GM18519 (cell line): ENCODE measurements around the gene ST6GALNAC1.

Experiments
- ATAC-seq: cut with Tn5 transposase; IDR thresholded peaks from one replicate; pipeline ENCODE4 v1.9.1; 2021; ENCODE audit warnings: mild to moderate bottlenecking, moderate library complexity; ENCODE audit not compliant: unreplicated experiment, low FRiP score

ST6GALNAC1 gene, protein sequence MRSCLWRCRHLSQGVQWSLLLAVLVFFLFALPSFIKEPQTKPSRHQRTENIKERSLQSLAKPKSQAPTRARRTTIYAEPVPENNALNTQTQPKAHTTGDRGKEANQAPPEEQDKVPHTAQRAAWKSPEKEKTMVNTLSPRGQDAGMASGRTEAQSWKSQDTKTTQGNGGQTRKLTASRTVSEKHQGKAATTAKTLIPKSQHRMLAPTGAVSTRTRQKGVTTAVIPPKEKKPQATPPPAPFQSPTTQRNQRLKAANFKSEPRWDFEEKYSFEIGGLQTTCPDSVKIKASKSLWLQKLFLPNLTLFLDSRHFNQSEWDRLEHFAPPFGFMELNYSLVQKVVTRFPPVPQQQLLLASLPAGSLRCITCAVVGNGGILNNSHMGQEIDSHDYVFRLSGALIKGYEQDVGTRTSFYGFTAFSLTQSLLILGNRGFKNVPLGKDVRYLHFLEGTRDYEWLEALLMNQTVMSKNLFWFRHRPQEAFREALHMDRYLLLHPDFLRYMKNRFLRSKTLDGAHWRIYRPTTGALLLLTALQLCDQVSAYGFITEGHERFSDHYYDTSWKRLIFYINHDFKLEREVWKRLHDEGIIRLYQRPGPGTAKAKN

DNA sequence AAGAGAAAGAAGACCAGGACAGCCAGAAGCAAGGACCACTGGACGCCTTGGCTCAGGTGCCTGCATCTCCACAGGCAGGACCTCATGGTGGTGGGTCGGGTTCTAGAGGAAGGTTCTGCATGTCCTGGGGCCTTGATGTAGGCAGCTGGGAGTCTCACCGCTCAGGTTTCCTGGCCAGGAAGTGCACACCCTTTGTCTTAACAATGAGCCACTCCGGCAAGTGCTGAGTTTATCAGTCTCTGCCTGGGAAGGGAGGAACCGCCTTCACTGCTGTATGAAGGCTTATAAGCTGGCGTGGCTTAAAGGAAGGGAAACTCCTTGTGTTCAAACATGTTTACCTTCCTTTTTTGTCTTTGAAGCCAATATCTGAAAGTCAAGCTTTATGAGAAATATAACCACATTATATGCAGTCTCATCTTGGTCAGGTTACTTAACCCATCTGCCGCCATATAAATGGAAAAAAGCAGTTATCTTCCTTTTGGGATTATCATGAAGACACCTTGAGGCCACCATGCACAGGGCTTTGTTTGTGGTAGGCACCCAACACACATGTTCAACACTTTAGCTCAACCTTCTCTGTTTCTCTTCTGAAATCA is at the start of gene ST6GALNAC1:
TSS of gene ST6GALNAC1 (minus strand) at position 205 of the 596 bp plus-strand sequence. CDS start at position 86, 119 bp downstream.
- no peak for ATAC-seq

DNA sequence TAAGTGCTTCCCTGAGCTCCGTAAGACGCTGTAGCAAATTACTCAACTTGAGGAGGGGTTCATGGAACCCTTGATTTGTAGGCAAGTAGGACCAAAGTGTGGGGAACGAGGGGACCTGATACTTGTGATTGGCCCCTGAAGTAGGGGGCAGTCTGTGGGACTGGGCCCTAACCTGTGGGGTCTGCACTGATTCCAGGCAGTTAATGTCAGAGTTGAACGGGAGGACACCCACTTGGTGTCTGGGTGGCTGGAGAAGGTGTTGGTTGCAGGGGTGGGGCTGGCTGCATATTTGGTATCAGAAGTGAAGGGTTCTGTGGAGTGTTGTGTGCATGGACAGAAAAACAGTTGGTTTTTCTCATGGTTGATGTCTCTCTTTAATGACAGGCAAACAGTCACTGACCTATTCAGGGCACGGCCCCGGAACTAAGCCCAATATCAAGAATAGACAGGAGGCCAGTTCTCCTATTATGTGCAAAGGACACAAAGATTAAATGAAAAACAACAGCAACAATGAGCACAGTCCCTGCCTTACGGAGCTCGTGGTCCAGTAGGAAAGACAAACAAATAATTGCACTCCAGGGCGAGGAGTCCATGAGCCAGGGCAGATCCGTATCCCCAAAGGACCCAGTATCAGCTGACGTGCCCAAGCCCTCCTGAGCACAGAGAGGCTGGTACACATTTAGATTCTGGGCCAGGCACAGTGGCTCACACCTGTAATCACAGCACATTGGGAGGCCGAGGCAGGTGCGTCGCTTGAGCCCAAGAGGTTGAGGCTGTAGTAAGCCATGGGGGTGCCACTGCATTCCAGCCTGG is 48.0 kb upstream of the ST6GALNAC1 start:
- ATAC-seq, result no peak

GRCh38 chr17:76690596-76691280 is 47.2 kb upstream of the ST6GALNAC1 start:
- ATAC-seq, result no peak

DNA sequence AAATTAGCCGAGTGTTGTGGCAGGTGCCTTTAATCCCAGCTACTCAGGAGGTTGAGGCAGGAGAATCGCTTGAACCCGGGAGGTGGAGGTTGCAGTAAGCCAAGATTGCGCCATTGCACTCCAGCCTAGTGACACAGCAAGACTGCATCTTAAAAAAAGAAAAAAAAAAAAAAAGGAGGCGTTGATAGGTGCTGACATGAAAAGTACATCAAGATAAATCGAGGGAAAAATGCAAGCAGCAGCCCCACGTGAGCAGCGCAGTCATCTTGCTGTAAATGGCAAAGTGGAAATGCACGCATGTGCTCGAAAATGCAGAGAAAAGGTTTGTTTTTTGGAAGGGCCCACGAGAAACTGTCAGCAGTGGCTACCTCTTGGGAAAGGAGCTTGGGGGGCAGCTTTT is 46.3 kb upstream of the ST6GALNAC1 start:
- ATAC-seq, result no peak

- ATAC-seq, result no peak
Observed at GRCh38 chr17:76688165-76688622, 44.6 kb upstream of the ST6GALNAC1 start.

GRCh38 chr17:76687298-76688164 is 44.0 kb upstream of the ST6GALNAC1 start:
- ATAC-seq, result no peak

DNA sequence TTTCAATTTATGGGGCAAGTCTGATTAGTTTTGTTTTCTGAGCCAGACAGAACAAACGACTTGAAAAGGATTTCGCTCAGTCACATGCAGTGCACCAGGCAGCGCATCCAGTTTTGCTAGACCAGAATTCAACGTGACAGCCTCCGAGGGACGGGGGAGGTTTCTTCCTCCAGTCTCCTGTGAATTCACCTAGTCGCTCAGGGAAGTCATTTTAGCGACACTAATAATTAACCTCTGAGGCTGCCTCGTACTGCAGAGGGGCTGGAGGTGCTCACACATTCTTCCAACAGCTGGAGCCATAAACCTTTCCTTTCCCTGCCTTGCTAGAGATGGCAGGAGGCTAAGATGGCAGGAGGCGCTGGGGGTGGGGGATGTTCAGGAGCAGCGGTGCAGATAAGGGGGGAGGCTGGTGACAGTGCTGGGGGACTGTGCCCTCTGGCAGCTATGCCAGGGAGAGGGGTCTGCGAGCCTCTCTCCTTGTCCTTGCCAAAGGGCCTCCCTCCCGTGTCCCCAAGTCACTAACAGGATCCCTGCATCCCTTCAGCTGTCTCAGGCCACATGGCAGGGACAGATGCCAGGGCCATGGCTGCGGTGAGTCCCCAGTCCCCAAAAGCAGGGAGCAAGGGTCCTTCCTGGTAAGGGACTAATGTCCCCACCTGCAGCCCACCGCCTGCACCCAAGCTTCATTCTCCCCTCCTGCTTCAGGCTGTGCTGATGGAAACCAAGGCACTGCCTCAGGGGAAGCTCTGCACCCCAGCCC is 43.2 kb upstream of the ST6GALNAC1 start:
- no peak for ATAC-seq

DNA sequence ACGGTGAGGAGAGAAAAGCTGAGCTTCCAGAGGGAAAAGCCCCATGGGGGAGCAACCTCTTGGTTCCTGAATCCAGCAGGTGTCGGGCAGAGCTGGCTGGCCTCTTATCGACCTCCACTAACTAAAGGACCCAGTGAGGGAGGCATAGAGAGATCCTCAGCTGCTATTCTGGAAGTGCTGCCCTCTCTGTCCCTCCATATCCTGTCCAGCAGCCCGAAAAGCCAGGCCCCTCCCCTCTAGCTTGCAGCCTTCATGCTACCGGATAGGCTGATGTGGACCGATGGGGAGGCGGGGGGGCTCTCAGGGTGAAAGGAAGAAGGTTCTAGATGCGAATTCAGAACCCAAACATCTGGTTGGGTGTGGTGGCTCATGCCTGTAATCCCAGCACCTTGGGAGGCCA is 42.3 kb upstream of the ST6GALNAC1 start:
- no peak for ATAC-seq

GRCh38 chr17:76685366-76685765 is 41.8 kb upstream of the ST6GALNAC1 start:
- no peak for ATAC-seq

DNA sequence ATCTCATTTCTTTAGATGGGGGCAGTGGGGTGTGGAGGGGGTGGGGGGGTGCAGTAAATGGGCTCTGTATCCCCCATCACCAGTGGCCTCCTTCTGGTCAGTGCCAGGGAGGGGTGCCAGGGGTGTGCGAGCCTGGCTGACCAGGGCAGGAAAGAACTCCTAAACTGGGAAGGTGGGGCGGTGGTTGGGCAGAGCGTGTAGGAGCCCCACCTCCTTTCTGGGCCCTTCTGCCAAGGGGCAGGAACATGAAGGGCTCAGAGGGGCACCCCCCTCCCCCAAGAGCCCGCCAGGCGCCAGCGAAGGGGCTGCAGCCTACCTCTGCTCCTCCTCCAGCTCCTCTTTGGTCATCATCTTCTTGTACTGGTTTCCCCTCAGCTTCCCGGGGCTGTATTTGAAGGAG is 41.2 kb upstream of the ST6GALNAC1 start:
- ATAC-seq, result no peak

DNA sequence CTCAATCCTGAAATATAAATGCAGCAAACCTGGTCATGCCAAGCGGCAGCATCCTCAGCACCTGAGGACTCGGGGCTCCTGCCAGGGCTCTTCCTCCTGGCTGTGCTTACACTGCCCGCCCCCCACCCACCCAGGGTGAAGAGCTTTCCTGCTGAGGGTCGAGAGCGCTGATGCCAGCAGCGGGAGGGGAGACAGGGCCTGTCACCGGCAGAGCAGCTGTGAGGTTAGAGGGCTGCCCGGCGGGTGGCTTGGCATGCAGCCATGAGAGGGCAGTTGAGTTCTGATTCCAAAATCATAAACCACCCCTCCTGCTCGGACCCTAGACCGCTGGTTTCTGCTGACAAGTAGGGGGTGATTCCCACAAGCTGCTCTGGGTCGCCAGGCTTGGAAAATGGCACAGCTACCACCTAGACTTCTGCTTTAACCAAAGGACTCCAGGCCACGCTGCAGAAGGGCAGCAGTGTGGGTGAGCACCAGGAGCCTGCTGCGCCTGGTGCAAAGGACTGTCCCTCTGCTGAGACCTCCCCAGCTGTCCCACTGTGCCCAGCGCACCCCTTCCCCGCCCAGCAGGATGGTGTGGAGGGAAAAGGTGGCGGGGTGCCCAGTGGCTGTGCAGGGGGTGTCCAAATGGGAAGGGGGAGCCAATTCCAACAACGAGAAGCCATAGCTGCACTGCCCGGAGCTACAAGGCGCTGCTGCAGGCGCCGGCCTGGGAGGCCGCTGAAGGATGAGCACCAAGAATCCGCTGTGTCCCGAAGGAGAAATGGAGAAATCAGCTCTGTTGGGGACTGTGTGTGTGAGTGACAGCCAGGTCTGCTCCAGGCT is 40.6 kb upstream of the ST6GALNAC1 start:
- ATAC-seq, result no peak

DNA sequence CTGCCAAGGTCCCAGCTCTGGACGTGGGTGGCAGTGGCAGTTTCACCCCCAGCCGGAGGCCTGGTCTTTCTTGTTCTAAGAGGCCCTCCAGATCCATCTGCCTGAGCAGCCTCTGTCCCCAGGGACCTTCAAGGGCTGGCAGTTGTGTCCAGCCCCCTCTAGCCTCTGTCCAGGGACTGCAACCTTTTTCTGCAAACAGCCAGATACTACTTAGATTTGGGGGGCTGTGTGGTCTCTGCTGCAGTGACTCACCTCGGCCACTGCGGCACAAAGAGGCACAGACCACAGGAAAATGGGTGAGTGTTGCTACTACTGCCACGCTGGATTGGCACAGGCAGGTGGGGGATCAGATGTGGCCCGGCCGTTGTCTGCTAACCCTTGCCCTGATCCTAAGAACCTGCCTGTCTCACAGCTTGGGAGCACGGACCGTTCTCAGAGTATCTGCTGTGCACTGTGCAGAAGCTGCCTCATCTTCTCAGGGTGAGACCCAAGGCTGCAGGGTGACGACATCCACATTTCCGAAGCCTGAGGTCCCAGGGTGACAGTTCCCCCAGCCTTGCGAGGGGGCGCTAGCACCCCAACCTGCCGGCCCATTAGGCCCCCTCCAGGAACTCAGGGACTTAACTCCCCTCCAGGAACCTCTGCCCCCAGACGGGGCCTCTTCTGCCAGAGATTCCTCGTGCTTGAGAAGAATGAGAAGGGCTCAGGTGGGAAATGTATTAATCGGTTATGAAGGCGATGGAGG is 39.6 kb upstream of the ST6GALNAC1 start:
- no peak for ATAC-seq

GRCh38 chr17:76682296-76682695 is 38.7 kb upstream of the ST6GALNAC1 start:
- no peak for ATAC-seq

DNA sequence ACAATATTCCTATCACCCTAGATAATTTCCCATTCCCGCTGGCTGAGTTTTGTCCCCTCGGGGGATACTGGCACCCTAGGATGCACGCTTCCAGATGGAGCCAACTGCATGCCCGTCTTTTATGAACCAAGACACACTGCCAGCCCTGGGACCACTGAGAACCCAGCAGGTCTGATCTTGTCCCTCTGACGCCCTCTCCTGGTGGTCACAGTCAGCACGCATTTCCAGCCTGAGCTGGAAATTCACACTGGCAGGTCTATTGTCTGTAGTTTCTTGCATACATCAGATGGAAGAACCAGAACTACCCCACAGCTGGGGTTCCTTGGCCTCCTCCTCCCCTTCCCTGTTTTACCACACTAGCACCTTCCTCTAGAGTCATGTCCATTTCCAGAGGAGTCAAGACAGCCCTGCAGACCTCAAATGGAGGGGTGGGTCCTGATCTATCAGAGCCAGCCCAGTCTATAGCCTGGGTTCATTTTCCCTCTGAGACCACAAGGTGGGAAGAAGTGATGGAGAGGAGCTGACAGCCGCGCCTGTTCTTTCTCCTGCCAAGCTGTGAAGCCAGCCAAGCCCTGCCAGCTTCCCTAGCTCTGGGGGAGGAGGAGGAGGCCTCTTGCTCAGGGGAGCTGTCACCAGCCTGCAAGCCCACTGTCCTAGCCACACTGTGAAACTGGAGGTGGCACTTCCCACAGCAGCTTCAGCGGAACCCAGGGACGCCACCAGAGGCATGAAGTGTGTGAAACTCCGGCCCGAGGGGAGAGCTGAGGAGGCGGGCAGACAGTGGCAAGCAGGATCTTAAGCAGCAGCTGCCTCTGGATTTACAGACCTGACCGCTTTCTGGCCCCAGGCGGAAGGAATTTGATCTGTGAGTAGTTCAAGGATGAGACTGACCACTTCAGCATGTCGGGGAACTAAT is 37.9 kb upstream of the ST6GALNAC1 start:
- no peak for ATAC-seq

GRCh38 chr17:76679239-76679638 is 35.7 kb upstream of the ST6GALNAC1 start:
- ATAC-seq, result no peak

- ATAC-seq, result no peak
Observed at GRCh38 chr17:76678330-76678729, 34.8 kb upstream of the ST6GALNAC1 start.
